Measurements from ENCODE around the gene PPP2R3A.

PPP2R3A gene

DNA sequence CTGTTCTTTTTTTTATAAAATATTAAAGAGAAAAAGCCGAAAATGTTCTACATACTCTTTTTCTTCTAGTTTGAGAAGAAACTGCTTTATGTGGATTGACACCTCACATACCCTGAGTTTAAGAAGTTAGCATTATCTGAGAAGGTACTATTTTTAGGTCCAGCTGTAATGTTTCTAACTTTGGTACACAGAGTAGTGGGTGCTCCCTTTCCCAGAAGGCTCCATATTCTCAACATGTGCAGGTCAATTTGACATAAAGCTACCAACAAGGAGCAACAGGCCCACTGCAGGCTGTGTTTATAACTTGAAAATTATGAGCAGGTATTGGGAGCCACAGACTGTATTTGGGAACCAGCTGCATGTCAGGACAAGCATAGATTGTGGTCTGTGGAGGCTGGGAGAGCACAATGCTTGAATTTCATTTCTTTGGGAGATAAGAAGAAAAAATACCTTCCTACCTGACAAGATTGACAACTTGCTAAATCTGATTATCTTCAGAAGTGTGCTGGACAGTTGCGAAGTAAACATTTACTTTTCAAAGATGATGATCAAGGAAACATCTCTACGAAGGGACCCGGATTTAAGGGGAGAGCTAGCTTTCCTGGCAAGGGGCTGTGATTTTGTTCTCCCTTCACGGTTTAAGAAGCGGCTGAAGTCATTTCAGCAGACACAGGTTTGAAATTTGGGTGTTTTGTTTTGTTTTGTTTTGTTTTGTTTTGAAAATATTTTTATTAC is 57.2 kb downstream of the PPP2R3A start:
- no peak for DNase-seq (ENCODE audit: low read depth in 3 of 3)

DNA sequence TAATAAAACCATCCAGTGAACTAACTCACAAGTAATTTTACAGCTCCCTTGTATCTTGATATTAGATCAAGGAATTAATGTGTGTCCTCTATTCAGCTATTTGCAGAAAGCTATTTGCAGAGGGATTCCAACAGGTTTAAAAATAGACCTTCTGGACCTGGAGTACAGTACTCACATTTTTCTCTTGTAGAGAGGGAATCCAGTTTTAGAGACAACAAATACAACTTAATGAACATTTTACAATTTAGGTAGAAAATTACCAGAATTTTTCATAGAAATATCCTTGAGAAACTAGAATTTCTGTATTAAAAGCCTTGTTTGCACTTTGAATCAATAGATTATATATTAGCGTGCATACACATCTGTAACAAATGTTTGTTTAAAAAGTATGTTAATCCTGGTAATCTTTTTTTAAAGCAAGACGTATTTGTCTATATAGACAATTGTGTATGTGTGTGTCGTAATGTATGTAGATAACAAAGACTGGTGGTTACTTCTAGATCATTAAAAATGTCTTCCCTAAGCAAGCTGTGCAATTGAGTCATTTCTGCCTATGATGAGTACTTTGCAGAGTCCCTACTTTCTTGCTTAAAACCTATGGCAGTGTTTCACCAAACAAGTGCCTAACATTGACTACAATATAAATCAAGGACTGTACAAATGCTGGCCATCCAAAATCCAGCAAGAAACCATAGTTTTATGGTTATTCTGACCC is 57.9 kb downstream of the PPP2R3A start:
- no peak for DNase-seq (ENCODE audit: low read depth in 3 of 3)

DNA sequence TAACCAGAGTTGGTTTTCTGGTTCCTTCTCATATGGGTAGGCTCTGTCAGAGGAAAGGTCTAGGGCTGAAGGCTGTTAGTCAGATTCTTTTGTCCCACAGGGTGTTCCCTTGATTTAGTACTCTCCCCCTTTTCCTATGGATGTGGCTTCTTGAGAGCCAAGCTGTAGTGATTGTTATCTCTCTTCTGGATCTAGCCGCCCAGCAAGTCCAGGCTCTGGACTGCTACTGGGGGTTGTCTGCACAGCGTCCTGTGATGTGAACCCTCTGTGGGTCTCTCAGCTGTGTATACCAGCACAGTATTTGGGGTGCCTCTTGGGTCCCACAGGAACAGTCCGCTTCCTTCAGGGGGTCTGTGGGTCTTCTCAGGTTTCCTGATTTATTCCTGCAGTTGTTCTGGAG is 70.8 kb downstream of the PPP2R3A start:
- no peak for DNase-seq (ENCODE audit: low read depth in 3 of 3)

DNA sequence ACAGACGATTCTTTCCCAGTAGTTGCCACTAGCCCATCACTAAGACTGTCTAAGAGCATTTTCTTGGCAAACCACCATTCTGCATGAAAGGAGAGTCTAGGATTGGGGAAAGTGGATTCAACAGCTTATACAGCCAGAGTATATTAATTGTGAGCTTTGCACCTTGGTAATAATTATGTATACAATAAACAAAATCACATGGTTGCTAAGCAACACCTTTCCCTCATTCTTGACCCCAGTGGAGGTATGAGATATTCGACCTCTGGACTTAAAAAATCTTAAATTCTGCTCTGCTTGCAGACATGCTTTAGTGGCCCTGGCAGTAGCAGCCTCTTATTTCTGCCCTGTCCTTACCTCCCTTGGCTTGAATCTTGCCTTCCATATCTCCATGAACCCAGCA is 73.1 kb downstream of the PPP2R3A start:
- no peak for DNase-seq (ENCODE audit: low read depth in 3 of 3)

DNA sequence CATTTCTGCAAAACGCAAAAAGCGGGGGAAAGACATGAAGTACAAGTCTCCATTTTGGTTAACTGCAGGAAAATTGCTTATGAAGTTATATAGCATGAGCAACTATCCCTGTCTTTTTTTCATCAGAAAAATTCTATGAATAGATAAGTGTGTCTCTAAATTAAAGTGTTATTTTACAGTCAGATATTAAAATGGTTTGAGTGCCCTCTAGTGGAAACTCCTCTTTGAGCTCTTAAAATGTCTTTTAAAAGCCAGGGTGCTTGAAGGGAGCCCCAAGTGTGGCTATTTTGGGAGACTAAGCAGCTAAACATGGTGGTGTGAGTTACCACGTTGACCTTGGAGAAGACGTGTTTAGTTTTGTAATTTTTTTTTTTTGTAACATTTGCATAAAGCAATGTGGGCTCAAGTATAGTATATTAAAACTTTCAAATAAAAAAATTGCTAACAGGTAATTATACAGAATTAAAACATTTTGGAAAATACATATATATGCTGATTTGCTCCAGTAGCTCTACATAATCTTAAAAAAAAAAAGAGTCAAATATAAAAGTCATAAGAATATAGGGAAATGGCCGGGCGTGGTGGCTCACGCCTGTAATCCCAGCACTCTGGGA is 77.2 kb downstream of the PPP2R3A start:
- DNase-seq (ENCODE audit: low read depth in 3 of 3), result no peak

DNA sequence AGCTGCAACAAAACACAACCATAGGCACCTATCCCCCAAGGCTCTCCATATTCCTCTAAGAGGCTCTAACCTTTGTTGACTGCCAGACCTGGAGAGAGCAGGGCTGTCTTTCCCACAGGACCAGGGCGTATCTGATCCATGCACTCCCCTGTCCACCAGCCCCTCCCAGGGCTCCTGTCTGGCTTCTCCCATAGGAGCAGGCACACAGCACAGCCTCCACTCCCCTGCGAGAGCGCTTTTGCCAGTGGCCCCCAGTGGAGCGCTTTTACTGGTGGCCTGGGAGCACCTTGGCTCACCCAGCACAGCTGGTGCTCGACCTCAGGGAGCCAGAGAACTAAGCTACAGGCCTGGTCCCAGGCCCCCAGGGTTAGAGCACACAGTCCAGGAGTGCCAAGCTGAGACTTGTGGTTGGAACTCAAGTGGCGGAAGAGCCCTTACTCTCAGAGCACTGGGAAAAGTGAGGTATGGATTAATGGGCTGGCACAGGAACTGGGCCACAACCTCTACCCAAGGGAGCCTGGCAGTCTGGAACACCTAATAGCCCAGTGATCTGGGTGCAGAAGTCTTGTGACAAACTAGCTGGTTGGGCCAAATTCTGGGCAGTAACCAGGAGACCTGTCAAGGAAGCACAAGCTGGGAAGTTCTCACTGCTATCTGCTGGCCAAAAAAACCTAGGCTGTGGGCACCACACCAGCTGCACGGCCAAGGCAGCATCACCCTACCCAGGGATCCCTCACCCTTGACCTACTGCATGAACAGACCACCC is 79.6 kb downstream of the PPP2R3A start:
- no peak for DNase-seq (ENCODE audit: low read depth in 3 of 3)

DNA sequence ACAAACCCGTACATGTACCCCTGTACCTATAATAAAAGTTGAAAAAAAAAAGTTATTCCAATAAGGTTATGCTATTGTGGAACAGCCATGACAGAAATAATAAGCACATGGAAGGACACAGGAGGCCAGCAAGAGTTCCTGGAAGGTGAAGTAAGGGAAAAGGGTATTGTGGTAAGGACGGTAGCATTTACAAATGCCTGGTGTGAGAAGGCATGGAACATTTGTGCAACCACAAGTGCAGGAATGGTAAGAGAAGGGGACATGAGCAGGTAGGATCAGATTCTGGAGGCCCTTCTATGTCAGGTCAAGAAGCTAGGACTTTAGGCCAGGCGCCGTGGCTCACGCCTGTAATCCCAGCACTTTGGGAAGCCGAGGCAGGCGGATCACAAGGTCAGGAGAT is 82.5 kb downstream of the PPP2R3A start:
- no peak for DNase-seq (ENCODE audit: low read depth in 3 of 3)

DNA sequence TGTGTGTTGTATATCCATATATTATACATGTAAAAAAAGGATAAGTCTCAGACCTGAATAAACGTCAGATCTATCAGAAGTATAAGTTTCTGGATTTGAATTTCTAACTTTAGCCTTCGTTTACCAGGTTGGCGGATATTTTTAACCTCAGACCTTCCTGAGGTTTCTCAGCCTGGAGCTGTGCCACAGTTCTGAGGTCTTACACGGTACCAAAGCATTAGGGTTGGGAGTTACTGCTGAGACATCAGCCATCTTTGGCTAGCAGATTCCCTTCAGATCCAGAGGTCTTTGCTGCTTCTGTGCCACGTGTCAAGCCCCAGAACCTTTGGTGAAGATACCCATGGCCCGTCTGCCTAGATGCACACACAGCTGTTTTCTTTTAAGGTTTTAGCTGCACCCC is 84.7 kb downstream of the PPP2R3A start:
- DNase-seq (ENCODE audit: low read depth in 3 of 3), result no peak

DNA sequence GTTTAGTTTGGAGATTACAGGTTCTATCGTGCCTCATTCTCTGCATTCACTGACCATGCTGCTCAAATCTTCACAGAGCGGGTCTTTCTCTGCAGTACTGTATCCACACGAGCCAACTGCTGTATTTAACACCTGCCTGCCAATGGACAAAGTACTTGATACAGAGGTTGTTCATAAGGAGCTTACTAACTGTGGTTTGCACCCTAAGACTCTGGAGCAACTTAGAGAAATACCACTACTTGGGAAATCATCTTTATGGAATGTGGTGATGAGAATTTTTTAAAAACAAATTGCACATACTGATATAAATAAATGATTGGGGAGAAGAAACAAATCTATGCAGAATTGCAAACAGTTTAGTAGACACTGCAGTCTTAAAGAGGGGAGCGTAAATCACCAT is 90.0 kb downstream of the PPP2R3A start:
- DNase-seq (ENCODE audit: low read depth in 3 of 3), result no peak

DNA sequence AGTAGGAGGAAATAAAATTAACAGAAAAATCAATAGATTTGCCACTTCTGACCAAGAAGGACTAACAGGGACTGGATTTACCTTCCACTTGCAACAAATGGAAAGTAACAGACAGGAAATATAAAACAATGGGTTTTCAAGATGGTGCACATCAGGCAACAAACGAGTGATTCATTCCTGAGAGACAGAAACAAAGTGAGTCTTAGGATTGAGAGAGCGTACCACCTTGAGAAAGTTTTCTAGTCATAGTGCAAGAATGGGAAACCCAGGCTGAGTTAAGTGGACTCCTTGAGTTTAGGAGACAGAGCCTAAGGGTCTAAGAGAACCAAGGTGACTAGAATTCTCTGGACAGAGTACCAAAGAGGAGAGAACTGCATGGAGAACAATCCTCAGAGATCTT is 101.7 kb downstream of the PPP2R3A start:
- no peak for DNase-seq (ENCODE audit: low read depth in 3 of 3)

DNA sequence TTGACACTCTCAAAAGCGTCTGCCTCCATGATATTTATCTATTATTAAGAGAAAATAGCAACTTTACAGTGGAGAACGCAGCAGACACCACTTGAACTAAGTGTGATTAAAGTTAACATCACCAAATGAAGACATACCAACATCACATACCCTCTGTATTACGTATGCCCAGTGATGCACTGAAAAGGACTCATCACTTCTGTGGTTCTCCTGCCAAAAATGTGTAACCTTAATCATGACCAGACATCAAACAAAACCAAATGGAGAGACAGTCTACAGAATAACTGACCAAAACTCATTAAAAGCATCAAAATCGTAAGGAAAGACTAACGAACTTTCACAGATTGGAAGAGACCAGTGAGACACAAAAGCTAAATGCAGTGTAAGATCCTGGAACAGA is 103.2 kb downstream of the PPP2R3A start:
- DNase-seq (ENCODE audit: low read depth in 3 of 3), result no peak

DNA sequence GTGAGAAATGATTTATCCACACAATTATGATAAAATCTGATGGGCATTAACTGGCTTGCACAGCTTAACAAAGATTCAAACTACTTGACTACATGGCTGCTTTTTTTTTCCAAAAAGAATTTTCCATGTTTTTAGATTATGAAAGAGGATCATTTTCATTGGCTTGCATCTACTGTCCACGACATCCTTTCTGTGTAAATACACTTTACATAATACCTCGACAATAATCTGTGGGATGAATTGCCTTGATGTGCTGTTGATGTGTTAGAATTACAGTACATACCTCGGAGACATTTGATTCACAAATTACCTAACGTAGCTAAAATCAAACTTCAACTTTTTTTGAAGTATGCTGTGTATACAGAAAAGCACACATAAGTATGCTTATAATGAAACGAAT is 104.4 kb downstream of the PPP2R3A start:
- DNase-seq (ENCODE audit: low read depth in 3 of 3), result no peak

DNA sequence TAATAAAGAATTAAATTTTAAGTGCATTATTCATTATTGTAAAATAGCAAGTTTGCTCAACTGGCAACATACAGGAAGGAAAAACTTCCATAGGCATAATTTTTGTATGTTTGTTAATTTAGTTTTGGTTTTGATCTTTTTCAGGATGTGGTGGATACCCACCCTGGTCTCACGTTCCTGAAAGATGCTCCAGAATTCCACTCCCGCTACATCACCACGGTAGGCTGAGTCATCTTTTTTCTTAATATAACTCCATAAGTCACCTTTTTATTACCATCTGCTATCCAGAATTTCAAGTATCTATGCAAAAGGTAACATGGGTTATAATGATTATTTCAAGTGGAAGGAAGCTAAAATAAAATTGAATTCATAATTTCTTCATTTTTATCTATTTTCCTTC is 104.8 kb downstream of the PPP2R3A start:
- no peak for DNase-seq (ENCODE audit: low read depth in 3 of 3)

DNA sequence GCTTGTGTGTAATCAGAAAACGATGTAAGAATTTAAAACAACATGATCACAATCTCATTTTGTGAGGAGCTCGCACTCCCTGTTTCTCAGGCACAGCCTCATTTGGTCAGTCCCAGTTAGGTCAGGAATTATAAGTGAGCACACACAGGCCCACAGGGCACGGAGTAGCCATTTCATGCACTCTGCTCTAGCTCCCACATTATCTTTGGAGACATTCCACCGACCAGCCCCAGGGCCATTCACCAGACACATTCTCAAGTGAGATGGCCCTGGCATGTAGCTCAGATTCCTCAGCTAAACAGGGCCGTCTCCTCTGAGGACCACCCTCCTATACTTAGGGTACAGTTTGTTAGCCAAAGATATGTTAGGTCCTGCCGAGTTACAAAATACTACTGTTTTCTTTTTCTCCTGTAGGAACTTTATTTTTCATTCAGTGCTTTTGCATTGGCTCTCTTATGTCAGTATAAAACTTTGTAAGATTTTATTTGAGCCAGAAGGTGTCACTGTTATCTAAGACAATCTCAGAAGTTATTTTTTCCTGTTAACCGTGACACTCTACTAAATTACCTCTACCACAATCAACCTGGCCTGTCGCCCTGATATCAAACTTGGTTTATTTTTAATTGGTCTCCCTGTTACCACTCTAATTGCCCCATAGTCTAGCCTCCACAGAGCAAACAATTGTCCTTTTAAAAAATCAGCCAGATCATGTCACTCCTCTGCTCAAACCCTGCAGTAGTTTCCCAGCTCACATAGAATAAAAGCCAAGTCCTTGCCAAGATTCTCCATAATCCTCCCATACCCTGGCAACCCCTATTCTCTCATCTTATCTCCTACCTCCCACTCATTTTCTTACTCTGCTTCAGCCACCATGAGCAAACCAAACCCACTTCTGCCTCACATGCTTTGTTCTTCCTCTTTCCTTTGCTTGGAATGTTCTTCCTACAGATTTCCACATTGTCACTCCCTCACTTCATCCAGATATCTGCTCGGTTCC is 105.7 kb downstream of the PPP2R3A start:
- DNase-seq (ENCODE audit: low read depth in 3 of 3), result no peak

DNA sequence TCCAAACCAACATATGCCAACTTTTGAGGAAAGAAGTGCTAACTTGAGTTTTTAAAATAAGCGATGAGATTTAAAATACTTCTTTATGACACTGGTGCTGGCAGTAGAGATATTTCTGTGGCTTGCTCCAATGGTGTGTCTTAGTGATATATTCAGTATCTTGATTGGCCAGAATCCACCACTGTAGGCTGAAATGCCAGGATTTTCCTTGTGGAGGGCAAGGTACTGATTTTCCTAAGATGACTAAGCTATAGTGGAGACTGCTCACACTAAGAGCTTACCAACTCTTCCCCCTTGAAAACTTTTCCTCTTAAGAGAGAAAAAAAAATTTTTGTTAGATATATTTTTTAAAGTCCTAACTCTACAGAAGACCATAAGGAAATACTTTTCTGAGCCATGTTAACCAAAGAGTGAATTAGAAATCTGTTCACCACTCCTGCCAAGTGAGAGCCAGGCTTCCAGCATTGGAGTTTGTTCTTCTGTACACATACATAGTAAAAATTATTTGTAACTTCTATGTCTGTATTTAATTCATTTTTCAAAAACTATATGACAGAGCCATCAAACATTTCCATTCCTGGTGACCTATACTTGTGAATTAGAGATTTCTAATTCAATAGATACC is 109.1 kb downstream of the PPP2R3A start:
- DNase-seq (ENCODE audit: low read depth in 3 of 3), result no peak

DNA sequence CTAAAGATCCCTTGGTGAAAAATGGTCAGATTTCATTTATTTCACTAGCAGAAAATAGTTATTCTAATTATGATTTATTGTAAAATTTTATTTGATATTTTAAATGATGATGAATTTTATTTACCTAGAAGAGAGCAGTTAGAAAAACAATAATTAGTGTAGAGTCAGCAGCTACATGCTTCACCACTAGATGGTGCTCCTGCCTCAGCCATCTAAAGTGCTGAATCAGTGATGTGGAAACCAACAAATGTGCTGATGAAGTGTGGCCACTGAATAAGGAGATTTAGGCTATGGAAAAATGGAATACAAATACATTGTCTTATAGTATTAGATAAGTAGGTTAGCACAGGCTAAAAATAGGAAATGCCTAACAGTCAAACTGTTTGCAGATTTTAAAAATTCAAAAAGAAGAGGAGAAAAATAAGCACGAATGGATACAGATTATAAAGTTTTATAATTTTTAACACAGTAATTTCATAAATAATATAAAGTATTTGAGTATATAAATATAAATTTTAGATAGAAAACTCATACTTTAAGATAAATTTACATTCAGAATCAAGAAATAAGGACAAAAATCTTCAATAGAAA is 109.8 kb downstream of the PPP2R3A start:
- DNase-seq (ENCODE audit: low read depth in 3 of 3), result peak; percentile 46 to 57 (median 51)

DNA sequence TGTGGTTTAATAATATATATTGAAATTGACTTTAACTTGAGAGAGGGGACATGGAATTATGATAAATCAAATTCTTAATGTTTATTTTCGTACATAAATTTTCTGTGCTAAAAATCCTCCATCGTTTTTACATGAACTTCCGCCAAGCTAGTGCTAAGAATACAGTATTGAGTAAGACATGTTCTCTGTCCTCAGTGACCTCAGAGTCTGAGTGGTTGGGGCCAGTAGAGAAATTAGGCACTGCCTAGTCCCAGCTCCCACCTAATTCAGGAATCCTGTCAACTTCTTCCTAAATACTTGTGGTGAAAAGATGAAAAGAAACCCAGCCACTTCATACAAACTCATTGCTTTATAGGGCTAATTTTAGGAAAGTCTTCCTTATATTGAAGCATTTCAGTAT is 110.3 kb downstream of the PPP2R3A start:
- DNase-seq (ENCODE audit: low read depth in 3 of 3), result no peak

DNA sequence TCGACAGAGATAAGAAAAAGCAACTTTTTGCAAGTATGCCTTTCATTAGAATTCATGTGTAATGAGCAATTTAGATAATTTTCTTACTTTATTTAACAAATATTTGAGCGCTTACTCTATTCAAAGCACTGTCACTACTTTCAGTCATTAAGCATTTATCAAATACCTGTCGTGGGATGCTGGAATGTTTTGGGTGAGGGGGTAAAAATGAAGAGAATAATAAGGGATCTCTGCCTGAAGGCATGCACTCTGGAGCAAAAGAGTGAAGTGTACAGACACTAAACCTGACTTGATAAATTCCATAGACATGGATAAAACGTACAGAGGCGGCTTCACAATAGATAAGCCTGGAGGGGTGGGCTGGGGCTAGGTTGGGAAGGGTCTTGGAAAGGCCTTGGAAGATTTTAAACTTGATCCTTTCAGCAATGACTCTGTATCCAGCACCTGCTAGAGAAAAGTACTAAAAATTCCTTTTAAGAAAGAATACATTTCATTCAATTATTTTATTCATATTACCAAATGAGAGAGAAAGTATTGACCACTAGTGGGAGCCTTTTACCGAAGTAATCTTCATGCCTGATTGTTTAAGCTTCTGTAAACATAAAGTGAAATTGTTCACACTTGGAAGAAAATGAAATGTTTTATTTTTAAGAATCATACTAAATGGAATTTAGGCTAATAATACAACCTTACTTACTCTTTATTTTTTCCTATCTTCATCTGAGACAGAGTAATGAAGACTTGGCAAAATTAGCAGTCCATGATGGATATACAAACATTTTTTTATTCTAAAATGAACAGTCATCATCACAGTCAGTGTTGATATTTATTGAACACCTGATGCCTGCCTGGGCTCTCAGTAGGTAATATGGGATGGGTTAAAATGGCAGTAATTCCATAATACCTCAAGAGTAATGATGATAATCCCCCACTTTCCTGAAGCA is 113.2 kb downstream of the PPP2R3A start:
- no peak for DNase-seq (ENCODE audit: low read depth in 3 of 3)
